K562 (cell line): ENCODE results near the gene CTDSPL.

Experiments
- BRCA1 ChIP-seq, 2 experiments: fragments of 450-650 bp in 1 of 2; sonication (generic) in 1 of 2; formaldehyde crosslinking in 1 of 2; IDR thresholded peaks; 2 replicates each; pipeline versions ENCODE4 v1.5.0 to v1.6.1; 2017 to 2020; ENCODE audit warnings: mild to moderate bottlenecking in 1 of 2, missing genetic modification reagents in 1 of 2
- POU5F1 ChIP-seq: fragments of 150-350 bp; IDR thresholded peaks from 2 replicates; pipeline ENCODE4 v1.6.1; 2014; ENCODE audit warnings: borderline replicate concordance, low read length, low read depth, mild to moderate bottlenecking; ENCODE audit not compliant: partially characterized antibody
- RCOR1 ChIP-seq, 2 experiments: IDR thresholded peaks; 2 replicates each; pipeline ENCODE4 v1.6.1; 2012; ENCODE audit warnings: low read depth in 2 of 2, low read length in 2 of 2, borderline replicate concordance in 1 of 2, improper control_type of control experiment in 1 of 2
- RNF2 ChIP-seq: sonication (generic); IDR thresholded peaks from 2 replicates; pipeline ENCODE4 v1.6.1; 2016
- VEZF1 ChIP-seq: fragments of 200-800 bp; sonication (Bioruptor generic); IDR thresholded peaks from 2 replicates; pipeline ENCODE4 v1.6.1; 2017; ENCODE audit warnings: missing genetic modification characterization, missing compliant biosample characterization
- ZNF830 ChIP-seq: fragments of 250-450 bp; sonication (Bioruptor Pico); IDR thresholded peaks from 2 replicates; pipeline ENCODE4 v1.5.0; 2021; ENCODE audit warnings: mild to moderate bottlenecking
- TF ChIP-seq, protein P1 (sequence below): fragments of 250-450 bp; sonication (Bioruptor Pico); IDR thresholded peaks from 2 replicates; pipeline ENCODE4 v1.4.0; 2020; ENCODE audit warnings: mild to moderate bottlenecking, moderate library complexity
- TF ChIP-seq, protein P2 (sequence below), 3 experiments: IDR thresholded peaks in 2 of 3; conservative IDR thresholded peaks in 1 of 3; 2 replicates each; pipeline ENCODE4 v1.5.1; 2011 to 2012; ENCODE audit warnings: low read length in 3 of 3, mild to moderate bottlenecking in 3 of 3, control low read depth in 2 of 3, improper control_type of control experiment in 1 of 3, inconsistent platforms in 1 of 3, low read depth in 1 of 3, mixed read lengths in 1 of 3, moderate library complexity in 1 of 3; ENCODE audit not compliant: insufficient read depth in 2 of 3
- TF ChIP-seq, protein P3 (sequence below), 2 experiments: fragments of 450-650 bp in 1 of 2; sonication (generic) in 1 of 2; formaldehyde crosslinking; conservative IDR thresholded peaks; 2 replicates each; pipeline versions ENCODE4 v1.4.0 to v1.8.1; 2020 to 2022; ENCODE audit warnings: mild to moderate bottlenecking in 1 of 2, missing genetic modification reagents in 1 of 2

- TF ChIP-seq, protein P1, sequence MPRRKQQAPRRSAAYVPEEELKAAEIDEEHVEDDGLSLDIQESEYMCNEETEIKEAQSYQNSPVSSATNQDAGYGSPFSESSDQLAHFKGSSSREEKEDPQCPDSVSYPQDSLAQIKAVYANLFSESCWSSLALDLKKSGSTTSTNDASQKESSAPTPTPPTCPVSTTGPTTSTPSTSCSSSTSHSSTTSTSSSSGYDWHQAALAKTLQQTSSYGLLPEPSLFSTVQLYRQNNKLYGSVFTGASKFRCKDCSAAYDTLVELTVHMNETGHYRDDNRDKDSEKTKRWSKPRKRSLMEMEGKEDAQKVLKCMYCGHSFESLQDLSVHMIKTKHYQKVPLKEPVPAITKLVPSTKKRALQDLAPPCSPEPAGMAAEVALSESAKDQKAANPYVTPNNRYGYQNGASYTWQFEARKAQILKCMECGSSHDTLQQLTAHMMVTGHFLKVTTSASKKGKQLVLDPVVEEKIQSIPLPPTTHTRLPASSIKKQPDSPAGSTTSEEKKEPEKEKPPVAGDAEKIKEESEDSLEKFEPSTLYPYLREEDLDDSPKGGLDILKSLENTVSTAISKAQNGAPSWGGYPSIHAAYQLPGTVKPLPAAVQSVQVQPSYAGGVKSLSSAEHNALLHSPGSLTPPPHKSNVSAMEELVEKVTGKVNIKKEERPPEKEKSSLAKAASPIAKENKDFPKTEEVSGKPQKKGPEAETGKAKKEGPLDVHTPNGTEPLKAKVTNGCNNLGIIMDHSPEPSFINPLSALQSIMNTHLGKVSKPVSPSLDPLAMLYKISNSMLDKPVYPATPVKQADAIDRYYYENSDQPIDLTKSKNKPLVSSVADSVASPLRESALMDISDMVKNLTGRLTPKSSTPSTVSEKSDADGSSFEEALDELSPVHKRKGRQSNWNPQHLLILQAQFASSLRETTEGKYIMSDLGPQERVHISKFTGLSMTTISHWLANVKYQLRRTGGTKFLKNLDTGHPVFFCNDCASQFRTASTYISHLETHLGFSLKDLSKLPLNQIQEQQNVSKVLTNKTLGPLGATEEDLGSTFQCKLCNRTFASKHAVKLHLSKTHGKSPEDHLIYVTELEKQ (CRISPR knock-in tag) = no peak
- TF ChIP-seq RNF2 (no peak), VEZF1 (CRISPR knock-in tag) (no peak), RCOR1 (IDR thresholded peaks at IDR 0.05; ENCODE audit: borderline replicate concordance in 1 of 2, low read depth in 2 of 2, low read length in 2 of 2) (no peak), BRCA1 (IDR thresholded peaks at IDR 0.05) (no peak), BRCA1 (CRISPR knock-in tag; IDR thresholded peaks at IDR 0.05) (no peak), POU5F1 (no peak), ZNF830 (no peak)
- TF ChIP-seq, protein P2, sequence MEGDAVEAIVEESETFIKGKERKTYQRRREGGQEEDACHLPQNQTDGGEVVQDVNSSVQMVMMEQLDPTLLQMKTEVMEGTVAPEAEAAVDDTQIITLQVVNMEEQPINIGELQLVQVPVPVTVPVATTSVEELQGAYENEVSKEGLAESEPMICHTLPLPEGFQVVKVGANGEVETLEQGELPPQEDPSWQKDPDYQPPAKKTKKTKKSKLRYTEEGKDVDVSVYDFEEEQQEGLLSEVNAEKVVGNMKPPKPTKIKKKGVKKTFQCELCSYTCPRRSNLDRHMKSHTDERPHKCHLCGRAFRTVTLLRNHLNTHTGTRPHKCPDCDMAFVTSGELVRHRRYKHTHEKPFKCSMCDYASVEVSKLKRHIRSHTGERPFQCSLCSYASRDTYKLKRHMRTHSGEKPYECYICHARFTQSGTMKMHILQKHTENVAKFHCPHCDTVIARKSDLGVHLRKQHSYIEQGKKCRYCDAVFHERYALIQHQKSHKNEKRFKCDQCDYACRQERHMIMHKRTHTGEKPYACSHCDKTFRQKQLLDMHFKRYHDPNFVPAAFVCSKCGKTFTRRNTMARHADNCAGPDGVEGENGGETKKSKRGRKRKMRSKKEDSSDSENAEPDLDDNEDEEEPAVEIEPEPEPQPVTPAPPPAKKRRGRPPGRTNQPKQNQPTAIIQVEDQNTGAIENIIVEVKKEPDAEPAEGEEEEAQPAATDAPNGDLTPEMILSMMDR (IDR thresholded peaks at IDR 0.05 in 2 of 3, conservative IDR thresholded peaks at IDR 0.05 in 1 of 3; ENCODE audit: insufficient read depth in 2 of 3, low read depth in 1 of 3, low read length in 3 of 3) = no peak
- TF ChIP-seq, protein P3, sequence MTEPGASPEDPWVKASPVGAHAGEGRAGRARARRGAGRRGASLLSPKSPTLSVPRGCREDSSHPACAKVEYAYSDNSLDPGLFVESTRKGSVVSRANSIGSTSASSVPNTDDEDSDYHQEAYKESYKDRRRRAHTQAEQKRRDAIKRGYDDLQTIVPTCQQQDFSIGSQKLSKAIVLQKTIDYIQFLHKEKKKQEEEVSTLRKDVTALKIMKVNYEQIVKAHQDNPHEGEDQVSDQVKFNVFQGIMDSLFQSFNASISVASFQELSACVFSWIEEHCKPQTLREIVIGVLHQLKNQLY (CRISPR knock-in tag; conservative IDR thresholded peaks at IDR 0.05) = no peak
These were observed 158.7 kb downstream of the CTDSPL start for GRCh38 chr3:38020342-38020726.
